ENCODE data around the gene TRAPPC8. TPM values are rescaled to one million over a fixed set of nuclear protein-coding genes. Genes with fewer than 3 reads are reported as not detected.
"Not testable (repeated sequence)": the region's sequence is repeated elsewhere in the genome, so short reads cannot be mapped to it uniquely, and the experiment has no call there.

The TRAPPC8 gene
- total and polyA plus RNA-seq, 10 donors, result 17.6 to 64.5 (median 50.8) TPM

DNA sequence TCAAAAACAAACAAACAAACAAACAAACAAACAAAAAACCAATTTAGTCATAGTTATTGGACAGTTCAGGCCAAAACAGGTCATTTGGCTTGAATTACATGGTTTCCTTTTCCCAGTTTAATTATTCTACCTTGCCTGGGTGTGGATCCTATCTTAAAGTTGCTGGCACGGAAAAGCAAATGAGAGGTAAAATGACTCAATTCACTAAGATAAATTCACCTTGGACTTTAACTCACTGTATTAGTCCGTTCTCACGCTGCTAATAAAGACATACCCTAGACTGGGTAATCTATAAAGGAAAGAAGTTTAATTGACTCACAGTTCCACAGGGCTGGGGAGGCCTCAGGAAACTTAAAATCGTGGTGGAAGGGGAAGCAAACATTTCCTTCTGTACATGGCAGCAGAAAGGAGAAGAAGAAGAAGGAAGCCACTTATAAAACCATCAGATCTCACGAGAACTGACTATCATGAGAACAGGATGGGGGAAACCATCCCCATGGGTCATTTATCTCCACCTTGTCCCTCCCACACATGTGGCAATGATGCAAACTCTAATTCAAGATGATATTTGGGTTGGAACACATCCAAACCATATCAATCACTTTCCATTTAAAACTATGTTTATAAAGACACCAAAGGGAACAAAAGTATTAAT lies 22.5 kb upstream of the TRAPPC8 start:
- H3K27ac ChIP-seq, result no peak overlapping the region
- intact Hi-C loops (cut with DNase I; ENCODE audit: low total_unique reads), result no loop called here

DNA sequence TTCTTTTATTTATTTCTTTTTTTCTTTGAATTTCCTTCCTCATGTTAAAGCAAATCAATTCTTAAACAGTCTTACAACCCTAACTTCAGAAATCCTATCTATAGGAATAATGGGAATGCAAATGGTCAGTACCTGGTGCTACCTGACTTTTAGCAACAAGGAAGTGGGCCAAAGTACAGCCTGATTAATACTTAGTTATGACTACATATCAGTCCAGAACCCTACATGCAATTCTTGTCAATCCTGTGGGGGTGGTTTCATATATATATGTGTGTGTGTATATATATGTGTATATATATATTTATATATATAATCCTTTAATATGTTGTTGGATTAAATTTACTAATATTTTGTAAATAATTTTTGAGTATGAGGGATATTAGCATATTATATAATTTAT lies 14.8 kb upstream of the TRAPPC8 start:
- peaks cover 0 to 7% (median 0%) of the 10 kb centered on the region in 6 donors for H3K4me1 ChIP-seq
- H3K27ac ChIP-seq, result no peak overlapping the region
- intact Hi-C loops (cut with DNase I; ENCODE audit: low total_unique reads), result no loop called here
- H3K36me3 ChIP-seq, result no peaks in the 10 kb centered on the region
- no peaks in the 10 kb centered on the region for H3K27me3 ChIP-seq (replicated peaks in 1 of 7)
- no peak for TF ChIP-seq POLR2AphosphoS5 (IDR thresholded peaks at IDR 0.05)
- TF ChIP-seq POLR2A (IDR thresholded peaks at IDR 0.05), result no peak
- TF ChIP-seq, protein P1, sequence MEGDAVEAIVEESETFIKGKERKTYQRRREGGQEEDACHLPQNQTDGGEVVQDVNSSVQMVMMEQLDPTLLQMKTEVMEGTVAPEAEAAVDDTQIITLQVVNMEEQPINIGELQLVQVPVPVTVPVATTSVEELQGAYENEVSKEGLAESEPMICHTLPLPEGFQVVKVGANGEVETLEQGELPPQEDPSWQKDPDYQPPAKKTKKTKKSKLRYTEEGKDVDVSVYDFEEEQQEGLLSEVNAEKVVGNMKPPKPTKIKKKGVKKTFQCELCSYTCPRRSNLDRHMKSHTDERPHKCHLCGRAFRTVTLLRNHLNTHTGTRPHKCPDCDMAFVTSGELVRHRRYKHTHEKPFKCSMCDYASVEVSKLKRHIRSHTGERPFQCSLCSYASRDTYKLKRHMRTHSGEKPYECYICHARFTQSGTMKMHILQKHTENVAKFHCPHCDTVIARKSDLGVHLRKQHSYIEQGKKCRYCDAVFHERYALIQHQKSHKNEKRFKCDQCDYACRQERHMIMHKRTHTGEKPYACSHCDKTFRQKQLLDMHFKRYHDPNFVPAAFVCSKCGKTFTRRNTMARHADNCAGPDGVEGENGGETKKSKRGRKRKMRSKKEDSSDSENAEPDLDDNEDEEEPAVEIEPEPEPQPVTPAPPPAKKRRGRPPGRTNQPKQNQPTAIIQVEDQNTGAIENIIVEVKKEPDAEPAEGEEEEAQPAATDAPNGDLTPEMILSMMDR (IDR thresholded peaks at IDR 0.05 in 8 of 11, conservative IDR thresholded peaks at IDR 0.05 in 3 of 11), result no peak
- no peak overlapping the region for H3K4me3 ChIP-seq
- no peaks in the 10 kb centered on the region for H3K9me3 ChIP-seq
- DNase-seq, result no peak

More for the DNA sequence above, 22.5 kb upstream of the TRAPPC8 start:
- DNase-seq, result no peak
- H3K36me3 ChIP-seq, result no peaks in the 10 kb centered on the region
- 52 to 60% (median 56%) methylated on average over 5 of the region's 5 CpGs for whole genome bisulfite sequencing, 5 donors
- TF ChIP-seq POLR2A (IDR thresholded peaks at IDR 0.05) (no peak), POLR2AphosphoS5 (IDR thresholded peaks at IDR 0.05) (no peak)
- TF ChIP-seq, protein P1 (IDR thresholded peaks at IDR 0.05 in 8 of 11, conservative IDR thresholded peaks at IDR 0.05 in 3 of 11), result no peak
- H3K9me3 ChIP-seq, result no peaks in the 10 kb centered on the region
- no peak overlapping the region for H3K4me3 ChIP-seq
- no peaks in the 10 kb centered on the region for H3K27me3 ChIP-seq (replicated peaks in 1 of 7)
- no peaks in the 10 kb centered on the region for H3K4me1 ChIP-seq

DNA sequence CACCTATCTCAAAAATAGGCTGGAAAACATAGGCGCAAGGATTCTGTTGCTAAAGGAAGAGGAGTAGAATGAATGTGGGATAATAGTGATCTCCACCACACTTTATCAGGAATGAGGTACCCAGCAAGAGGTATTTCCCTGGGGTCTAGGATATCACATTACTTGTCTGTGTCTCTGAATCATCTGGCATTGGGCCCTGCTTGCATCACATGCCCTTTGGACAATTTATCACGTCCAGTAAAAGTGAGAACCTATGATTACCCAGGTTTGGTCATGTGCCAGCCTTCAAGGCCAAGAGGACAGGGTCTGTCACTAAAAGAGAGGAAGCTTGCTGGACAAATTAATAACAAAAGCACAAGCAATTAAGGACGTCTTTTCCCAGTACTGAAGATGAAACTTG lies 11.4 kb upstream of the TRAPPC8 start:
- intact Hi-C loops (cut with DNase I; ENCODE audit: low total_unique reads), result no loop called here
- TF ChIP-seq POLR2A (IDR thresholded peaks at IDR 0.05) (no peak), POLR2AphosphoS5 (IDR thresholded peaks at IDR 0.05) (no peak)
- TF ChIP-seq, protein P1 (IDR thresholded peaks at IDR 0.05 in 8 of 11, conservative IDR thresholded peaks at IDR 0.05 in 3 of 11), result no peak
- no peak overlapping the region for H3K27ac ChIP-seq
- peaks cover 0 to 7% (median 0%) of the 10 kb centered on the region in 6 donors for H3K4me1 ChIP-seq
- H3K36me3 ChIP-seq, result no peaks in the 10 kb centered on the region
- no peak for DNase-seq
- H3K9me3 ChIP-seq, result no peaks in the 10 kb centered on the region
- 50 to 73% (median 65%) methylated on average over 3 of the region's 3 CpGs for WGBS, 5 donors
- H3K27me3 ChIP-seq (replicated peaks in 1 of 7), result no peaks in the 10 kb centered on the region
- H3K4me3 ChIP-seq, result no peak overlapping the region

DNA sequence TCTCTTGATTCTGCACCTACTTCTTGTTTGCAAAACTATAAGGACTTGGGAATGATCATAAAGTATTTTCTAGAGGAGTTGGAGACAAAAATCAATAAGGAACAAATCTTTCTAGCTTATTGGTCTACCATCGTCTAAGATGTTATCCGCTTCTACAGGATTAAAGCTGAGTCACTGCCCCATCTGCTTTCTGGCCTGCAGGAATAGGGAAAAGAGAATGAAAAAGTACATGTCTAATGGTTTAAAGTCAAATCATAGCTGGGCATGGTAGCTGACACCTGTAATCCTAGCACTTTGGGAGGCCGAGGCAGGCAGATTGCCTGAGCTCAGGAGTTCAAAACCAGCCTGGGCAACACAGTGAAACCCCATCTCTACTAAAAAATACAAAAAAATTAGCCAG lies 10.8 kb upstream of the TRAPPC8 start:
- 68 to 91% (median 90%) methylated on average over 3 of the region's 3 CpGs for WGBS, 5 donors
- H3K27ac ChIP-seq; H3K9me3 ChIP-seq; H3K4me1 ChIP-seq; H3K4me3 ChIP-seq; DNase-seq; H3K36me3 ChIP-seq; H3K27me3 ChIP-seq (replicated peaks in 1 of 7); intact Hi-C loops (cut with DNase I; ENCODE audit: low total_unique reads): not testable (repeated sequence)

DNA sequence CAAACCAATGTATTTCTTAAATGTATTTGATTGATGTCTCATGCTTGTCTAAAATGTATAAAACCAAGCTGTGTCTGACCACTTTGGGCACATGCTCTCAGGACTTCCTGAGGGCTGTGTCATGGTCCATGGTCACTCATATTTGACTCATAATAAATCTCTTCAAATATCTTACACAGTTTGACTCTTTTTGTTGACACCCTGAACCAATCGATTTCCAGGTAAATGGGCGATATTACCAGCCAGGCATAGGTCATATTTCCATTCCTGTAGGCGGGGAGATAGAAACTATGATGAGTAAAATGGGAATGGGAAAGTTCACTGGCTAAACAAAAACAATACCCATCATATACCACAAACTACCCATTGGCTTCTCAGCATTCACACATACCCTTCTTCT lies 9.3 kb upstream of the TRAPPC8 start:
- intact Hi-C loops (cut with DNase I; ENCODE audit: low total_unique reads), result no loop called here
- 84 to 95% (median 89%) methylated on average over 3 of the region's 3 CpGs for WGBS, 5 donors

More for the DNA sequence above, 9.3 kb upstream of the TRAPPC8 start:
- H3K9me3 ChIP-seq, result no peaks in the 10 kb centered on the region
- TF ChIP-seq POLR2A (IDR thresholded peaks at IDR 0.05), result no peak
- H3K36me3 ChIP-seq, result no peaks in the 10 kb centered on the region
- H3K27ac ChIP-seq, result no peak overlapping the region
- peaks cover 0 to 5% (median 0%) of the 10 kb centered on the region in 6 donors for H3K4me1 ChIP-seq
- no peak overlapping the region for H3K4me3 ChIP-seq
- no peaks in the 10 kb centered on the region for H3K27me3 ChIP-seq (replicated peaks in 1 of 7)
- DNase-seq, result no peak
